SW480 (cell line): ENCODE measurements around the gene NECTIN4.
"Not testable (repeated sequence)": the region's sequence is repeated elsewhere in the genome, so short reads cannot be mapped to it uniquely, and the experiment has no call there.

Experiments
- DNase-seq: peaks from one replicate; pipeline ENCODE4 v3.0.0-alpha.2; 2016; ENCODE audit warnings: low spot score

The NECTIN4 gene

GRCh38 chr1:161089251-161089924 is at the start of gene NECTIN4:
NECTIN4 (minus strand) TSS chr1:161089558; CDS start chr1:161089296, 262 bp downstream.
- DNase-seq, result no peak

- no peak for DNase-seq
Measured at GRCh38 chr1:161138431-161138830, 49.1 kb upstream of the NECTIN4 start.

- DNase-seq, result no peak
Measured at GRCh38 chr1:161137881-161138280, 48.5 kb upstream of the NECTIN4 start.

GRCh38 chr1:161133220-161133740 is 43.9 kb upstream of the NECTIN4 start:
- peak; percentile 36 for DNase-seq

- peak; percentile 98 for DNase-seq
Measured at GRCh38 chr1:161132410-161133219, 43.3 kb upstream of the NECTIN4 start, which contains the start of gene DEDD. DEDD (minus strand) TSS chr1:161132667; CDS start chr1:161124462, 8,205 bp downstream.

- DNase-seq, result no peak
Measured at GRCh38 chr1:161131523-161132409, 42.4 kb upstream of the NECTIN4 start.

- no peak for DNase-seq
Measured at GRCh38 chr1:161130266-161130665, 40.9 kb upstream of the NECTIN4 start.

- no peak for DNase-seq
Measured at GRCh38 chr1:161128591-161129420, 39.4 kb upstream of the NECTIN4 start.

GRCh38 chr1:161127649-161128048 is 38.3 kb upstream of the NECTIN4 start:
- no peak for DNase-seq

- no peak for DNase-seq
Measured at GRCh38 chr1:161122967-161123366, 33.6 kb upstream of the NECTIN4 start.

- DNase-seq, result no peak
Measured at GRCh38 chr1:161121834-161122233, 32.5 kb upstream of the NECTIN4 start.

- no peak for DNase-seq
Measured at GRCh38 chr1:161121042-161121650, 31.8 kb upstream of the NECTIN4 start.

- peak; percentile 33 for DNase-seq
Measured at GRCh38 chr1:161119092-161119903, 29.9 kb upstream of the NECTIN4 start.

- DNase-seq, result peak; percentile 84
Measured at GRCh38 chr1:161117759-161118581, 28.6 kb upstream of the NECTIN4 start, which contains the start of the genes NIT1 and PFDN2. NIT1 (plus strand) TSS chr1:161118105; CDS start chr1:161118177, 72 bp downstream. PFDN2 (minus strand) TSS chr1:161118037; CDS start chr1:161118026, 11 bp downstream.

GRCh38 chr1:161115961-161116360 is 26.6 kb upstream of the NECTIN4 start:
- not testable (repeated sequence) for DNase-seq

- peak; percentile 93 for DNase-seq
Measured at GRCh38 chr1:161115132-161115711, 25.9 kb upstream of the NECTIN4 start.

GRCh38 chr1:161114556-161114955 is 25.2 kb upstream of the NECTIN4 start:
- DNase-seq, result no peak

GRCh38 chr1:161113915-161114314 is 24.6 kb upstream of the NECTIN4 start:
- no peak for DNase-seq
